ENCODE results near the gene DNAH2.

- TF ChIP-seq POLR2A (IDR thresholded peaks at IDR 0.05; ENCODE audit: low read depth, low read length) (no peak), CTCF (conservative IDR thresholded peaks at IDR 0.05; ENCODE audit: low read depth, low read length) (no peak), FOS (IDR thresholded peaks at IDR 0.05; ENCODE audit: low read depth, low read length) (no peak)
Measured at GRCh38 chr17:7674934-7675333, 42.6 kb upstream of the DNAH2 start.
